ENCODE data around the gene EVC2.

DNA sequence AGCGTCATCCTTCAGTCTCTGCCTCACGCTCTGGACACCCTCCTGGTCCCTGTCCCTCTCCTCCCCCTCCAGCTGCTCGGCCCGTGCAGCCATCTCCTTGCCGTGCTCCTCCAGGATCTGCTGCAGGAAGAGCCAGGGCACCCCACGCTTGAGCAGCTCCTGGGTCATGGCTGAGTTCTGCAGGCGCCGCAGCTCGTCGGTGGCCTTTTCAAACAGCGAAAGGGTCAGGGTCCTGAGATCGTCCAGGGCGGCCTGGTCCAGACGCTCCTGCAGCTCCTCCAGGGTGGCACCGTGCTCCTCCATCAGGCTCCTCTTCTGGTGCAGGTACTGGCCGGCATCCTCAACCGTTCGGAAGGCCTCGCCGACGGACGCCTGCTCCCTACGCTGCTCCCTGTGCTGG is 85.8 kb downstream of the EVC2 start:
- TF ChIP-seq, protein P1, sequence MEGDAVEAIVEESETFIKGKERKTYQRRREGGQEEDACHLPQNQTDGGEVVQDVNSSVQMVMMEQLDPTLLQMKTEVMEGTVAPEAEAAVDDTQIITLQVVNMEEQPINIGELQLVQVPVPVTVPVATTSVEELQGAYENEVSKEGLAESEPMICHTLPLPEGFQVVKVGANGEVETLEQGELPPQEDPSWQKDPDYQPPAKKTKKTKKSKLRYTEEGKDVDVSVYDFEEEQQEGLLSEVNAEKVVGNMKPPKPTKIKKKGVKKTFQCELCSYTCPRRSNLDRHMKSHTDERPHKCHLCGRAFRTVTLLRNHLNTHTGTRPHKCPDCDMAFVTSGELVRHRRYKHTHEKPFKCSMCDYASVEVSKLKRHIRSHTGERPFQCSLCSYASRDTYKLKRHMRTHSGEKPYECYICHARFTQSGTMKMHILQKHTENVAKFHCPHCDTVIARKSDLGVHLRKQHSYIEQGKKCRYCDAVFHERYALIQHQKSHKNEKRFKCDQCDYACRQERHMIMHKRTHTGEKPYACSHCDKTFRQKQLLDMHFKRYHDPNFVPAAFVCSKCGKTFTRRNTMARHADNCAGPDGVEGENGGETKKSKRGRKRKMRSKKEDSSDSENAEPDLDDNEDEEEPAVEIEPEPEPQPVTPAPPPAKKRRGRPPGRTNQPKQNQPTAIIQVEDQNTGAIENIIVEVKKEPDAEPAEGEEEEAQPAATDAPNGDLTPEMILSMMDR (conservative IDR thresholded peaks at IDR 0.05 in 1 of 2, IDR thresholded peaks at IDR 0.05 in 1 of 2; ENCODE audit: low read depth in 1 of 2, low read length in 2 of 2), result no peak
- no peak for TF ChIP-seq EZH2 (IDR thresholded peaks at IDR 0.05; ENCODE audit: low read length, missing control alignments)
